ENCODE data around the gene DYSF.

Gene DYSF

GRCh38 chr2:71530211-71530610, 76.8 kb downstream of the DYSF start:
- no peak for TF ChIP-seq FOXM1 (IDR thresholded peaks at IDR 0.05; ENCODE audit: borderline replicate concordance, low read depth)
- no peak for TF ChIP-seq TEAD4 (IDR thresholded peaks at IDR 0.05)
- TF ChIP-seq YY1 (IDR thresholded peaks at IDR 0.05; ENCODE audit: low read depth) = no peak
- no peak for TF ChIP-seq RAD21 (IDR thresholded peaks at IDR 0.05; ENCODE audit: low read depth)
- no peak for TF ChIP-seq ZBTB7A (IDR thresholded peaks at IDR 0.05; ENCODE audit: low read depth)
- no peak for TF ChIP-seq NFIC (IDR thresholded peaks at IDR 0.05)
- TF ChIP-seq TAF1 (IDR thresholded peaks at IDR 0.05; ENCODE audit: low read depth) = no peak

GRCh38 chr2:71530641-71531332, 77.4 kb downstream of the DYSF start:
- TF ChIP-seq USF1 (IDR thresholded peaks at IDR 0.05) (no peak), REST (IDR thresholded peaks at IDR 0.05; ENCODE audit: low read depth) (no peak), MAX (IDR thresholded peaks at IDR 0.05) (no peak), TAF1 (IDR thresholded peaks at IDR 0.05; ENCODE audit: low read depth) (no peak), NFIC (IDR thresholded peaks at IDR 0.05) (0 out of 2 replicates have a peak, but pooled peaks have one; percentile 7), RAD21 (IDR thresholded peaks at IDR 0.05; ENCODE audit: low read depth) (peak; percentile 75), ZBTB7A (IDR thresholded peaks at IDR 0.05; ENCODE audit: low read depth) (no peak)

GRCh38 chr2:71531522-71532047, 78.2 kb downstream of the DYSF start:
- TF ChIP-seq EGR1 (IDR thresholded peaks at IDR 0.05) = no peak
- no peak for TF ChIP-seq TAF1 (IDR thresholded peaks at IDR 0.05; ENCODE audit: low read depth)
- no peak for TF ChIP-seq TCF12 (IDR thresholded peaks at IDR 0.05; ENCODE audit: low read depth)
- TF ChIP-seq REST (IDR thresholded peaks at IDR 0.05; ENCODE audit: low read depth) = no peak
- no peak for TF ChIP-seq CEBPB (IDR thresholded peaks at IDR 0.05)

GRCh38 chr2:71532327-71532726, 79.0 kb downstream of the DYSF start:
- TF ChIP-seq ZBTB7A (IDR thresholded peaks at IDR 0.05; ENCODE audit: low read depth) = no peak
- TF ChIP-seq FOXM1 (IDR thresholded peaks at IDR 0.05; ENCODE audit: borderline replicate concordance, low read depth) = no peak
- TF ChIP-seq YY1 (IDR thresholded peaks at IDR 0.05; ENCODE audit: low read depth) = no peak
- TF ChIP-seq CEBPB (IDR thresholded peaks at IDR 0.05) = no peak
- TF ChIP-seq TCF12 (IDR thresholded peaks at IDR 0.05; ENCODE audit: low read depth) = no peak
- no peak for TF ChIP-seq RAD21 (IDR thresholded peaks at IDR 0.05; ENCODE audit: low read depth)
- no peak for TF ChIP-seq EGR1 (IDR thresholded peaks at IDR 0.05)
- TF ChIP-seq CREB1 (IDR thresholded peaks at IDR 0.05; ENCODE audit: low read depth) = no peak
- TF ChIP-seq MAX (IDR thresholded peaks at IDR 0.05) = no peak
- TF ChIP-seq EP300 (IDR thresholded peaks at IDR 0.05; ENCODE audit: borderline replicate concordance) = no peak
- TF ChIP-seq TAF1 (IDR thresholded peaks at IDR 0.05; ENCODE audit: low read depth) = no peak
- TF ChIP-seq REST (IDR thresholded peaks at IDR 0.05; ENCODE audit: low read depth) = no peak
- TF ChIP-seq NFIC (IDR thresholded peaks at IDR 0.05) = no peak
- TF ChIP-seq TEAD4 (IDR thresholded peaks at IDR 0.05) = no peak
- TF ChIP-seq USF1 (IDR thresholded peaks at IDR 0.05) = no peak
